ENCODE measurements around the gene R3HCC1L. TPM values are rescaled to one million over a fixed set of nuclear protein-coding genes. Genes with fewer than 3 reads are reported as not detected.

Gene R3HCC1L
- total RNA-seq, 4 donors from 2014 or later: 17.7 to 27.3 (median 25.3) TPM

DNA sequence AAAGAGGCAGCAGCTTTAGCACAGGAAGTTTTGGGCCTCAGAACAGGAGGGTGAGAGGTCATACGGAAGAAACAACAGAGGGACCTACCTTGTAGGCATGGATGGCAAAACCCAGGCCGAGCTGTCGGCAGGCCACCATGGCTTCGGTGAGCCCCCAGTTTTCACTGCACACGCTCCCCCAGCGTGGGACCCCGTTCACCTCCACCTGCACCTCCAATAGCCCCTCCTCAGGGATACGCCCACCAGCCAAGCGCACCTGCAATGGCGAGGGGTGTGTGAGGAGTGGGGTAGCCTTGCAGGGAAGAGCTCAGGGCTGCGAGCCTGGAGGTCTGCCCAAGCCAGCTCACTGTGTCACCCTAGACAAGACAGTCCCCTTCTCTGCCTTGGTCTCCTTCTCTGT lies 122.2 kb downstream of the R3HCC1L start:
- TF ChIP-seq EP300 (IDR thresholded peaks at IDR 0.05; ENCODE audit: low read depth) (no peak), POLR2AphosphoS5 (IDR thresholded peaks at IDR 0.05) (no peak), POLR2A (IDR thresholded peaks at IDR 0.05) (no peak)
- TF ChIP-seq, protein P1, sequence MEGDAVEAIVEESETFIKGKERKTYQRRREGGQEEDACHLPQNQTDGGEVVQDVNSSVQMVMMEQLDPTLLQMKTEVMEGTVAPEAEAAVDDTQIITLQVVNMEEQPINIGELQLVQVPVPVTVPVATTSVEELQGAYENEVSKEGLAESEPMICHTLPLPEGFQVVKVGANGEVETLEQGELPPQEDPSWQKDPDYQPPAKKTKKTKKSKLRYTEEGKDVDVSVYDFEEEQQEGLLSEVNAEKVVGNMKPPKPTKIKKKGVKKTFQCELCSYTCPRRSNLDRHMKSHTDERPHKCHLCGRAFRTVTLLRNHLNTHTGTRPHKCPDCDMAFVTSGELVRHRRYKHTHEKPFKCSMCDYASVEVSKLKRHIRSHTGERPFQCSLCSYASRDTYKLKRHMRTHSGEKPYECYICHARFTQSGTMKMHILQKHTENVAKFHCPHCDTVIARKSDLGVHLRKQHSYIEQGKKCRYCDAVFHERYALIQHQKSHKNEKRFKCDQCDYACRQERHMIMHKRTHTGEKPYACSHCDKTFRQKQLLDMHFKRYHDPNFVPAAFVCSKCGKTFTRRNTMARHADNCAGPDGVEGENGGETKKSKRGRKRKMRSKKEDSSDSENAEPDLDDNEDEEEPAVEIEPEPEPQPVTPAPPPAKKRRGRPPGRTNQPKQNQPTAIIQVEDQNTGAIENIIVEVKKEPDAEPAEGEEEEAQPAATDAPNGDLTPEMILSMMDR (IDR thresholded peaks at IDR 0.05): no peak
- H3K9me3 ChIP-seq: no peaks in the 10 kb centered on the region
- in situ Hi-C loops (cut with MboI; ENCODE audit: low pct_ligation_motif_present in 1 of 4, low pct_unique_long_range_greater_than_20kb in 1 of 4, low sequenced_read_pairs in 3 of 4): no loop called here
- H3K27me3 ChIP-seq: no peaks in the 10 kb centered on the region
- no peak overlapping the region for H3K27ac ChIP-seq
- H3K36me3 ChIP-seq: no peaks in the 10 kb centered on the region
- H3K4me3 ChIP-seq: no peak overlapping the region
- peaks cover 0 to 5% (median 0%) of the 10 kb centered on the region in 4 donors for H3K4me1 ChIP-seq
- intact Hi-C loops (cut with DNase I; ENCODE audit: low total_unique reads): no loop called here
- WGBS, 2 donors (ENCODE audit: low coverage in 1 of 2): 91 to 100% methylated on average over 1 to 11 of the region's 11 CpGs
- DNase-seq: no peak

DNA sequence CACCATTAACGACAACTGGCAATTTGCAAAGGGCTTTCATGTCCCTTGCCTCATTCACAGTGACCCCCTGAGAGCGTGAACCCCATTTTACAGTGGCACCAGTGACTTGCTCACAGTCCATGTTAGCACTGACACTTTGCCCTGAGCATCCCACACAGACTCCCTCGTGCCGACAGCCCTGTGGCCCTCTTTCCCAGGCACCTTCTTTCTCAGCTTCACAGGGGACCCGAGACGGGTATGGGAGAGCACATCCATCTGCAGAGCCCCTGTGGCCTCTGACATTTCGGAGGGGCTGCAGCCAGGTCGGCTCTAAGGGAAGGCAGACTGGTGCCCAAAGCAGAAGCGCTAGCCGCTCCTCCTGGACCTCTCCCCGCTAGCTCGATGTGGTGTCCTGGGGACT lies 122.7 kb downstream of the R3HCC1L start:
- Histone ChIP-seq H3K9me3 (no peaks in the 10 kb centered on the region), H3K27ac (no peak overlapping the region), H3K27me3 (no peaks in the 10 kb centered on the region), H3K4me3 (no peak overlapping the region), H3K36me3 (no peaks in the 10 kb centered on the region), H3K4me1 (peaks cover 0 to 5% (median 0%) of the 10 kb centered on the region in 4 donors)
- DNase-seq: no peak
- intact Hi-C loops (cut with DNase I; ENCODE audit: low total_unique reads) (no loop called here), in situ Hi-C loops (cut with MboI; ENCODE audit: low pct_ligation_motif_present in 1 of 4, low pct_unique_long_range_greater_than_20kb in 1 of 4, low sequenced_read_pairs in 3 of 4) (no loop called here)
- TF ChIP-seq POLR2AphosphoS5 (IDR thresholded peaks at IDR 0.05): no peak
- no peak for TF ChIP-seq POLR2A (IDR thresholded peaks at IDR 0.05)
- no peak for TF ChIP-seq EP300 (IDR thresholded peaks at IDR 0.05; ENCODE audit: low read depth)
- TF ChIP-seq, protein P1 (IDR thresholded peaks at IDR 0.05): no peak
- WGBS, 2 donors (ENCODE audit: low coverage in 1 of 2): 98 to 100% methylated on average over 1 to 12 of the region's 12 CpGs

DNA sequence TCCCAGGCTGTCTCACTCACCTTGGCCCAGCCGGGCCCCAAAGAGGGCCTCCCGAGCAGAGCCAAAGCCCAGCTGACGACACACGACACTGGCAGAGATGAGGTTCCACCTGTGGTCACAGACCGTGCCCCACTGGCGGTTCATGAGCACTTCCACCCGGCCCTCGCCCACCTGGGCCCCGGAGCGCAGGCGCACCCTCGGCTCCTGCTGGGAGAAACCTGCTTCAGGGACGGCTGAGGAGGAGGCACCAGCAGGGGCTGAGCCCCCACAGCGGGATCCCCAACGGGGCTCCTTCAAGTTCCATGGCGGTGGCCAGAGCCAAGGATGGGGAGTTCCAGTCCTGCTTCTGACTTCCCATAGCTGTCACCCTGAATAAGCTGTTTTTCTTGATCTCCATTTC lies 123.5 kb downstream of the R3HCC1L start:
- 95% methylated on average over 16 of the region's 16 CpGs; no CpG with 5 or more reads in 1 of the 2 donors for WGBS, 2 donors (ENCODE audit: low coverage in 1 of 2)
- Histone ChIP-seq H3K36me3 (no peaks in the 10 kb centered on the region), H3K27ac (no peak overlapping the region), H3K4me1 (peaks cover 0 to 5% (median 0%) of the 10 kb centered on the region in 4 donors), H3K9me3 (no peaks in the 10 kb centered on the region), H3K27me3 (no peaks in the 10 kb centered on the region), H3K4me3 (no peak overlapping the region)
- intact Hi-C loops (cut with DNase I; ENCODE audit: low total_unique reads) (no loop called here), in situ Hi-C loops (cut with MboI; ENCODE audit: low pct_ligation_motif_present in 1 of 4, low pct_unique_long_range_greater_than_20kb in 1 of 4, low sequenced_read_pairs in 3 of 4) (no loop called here)
- no peak for DNase-seq
- TF ChIP-seq EP300 (IDR thresholded peaks at IDR 0.05; ENCODE audit: low read depth): no peak
- TF ChIP-seq POLR2AphosphoS5 (IDR thresholded peaks at IDR 0.05): no peak
- TF ChIP-seq POLR2A (IDR thresholded peaks at IDR 0.05): no peak
- TF ChIP-seq, protein P1 (IDR thresholded peaks at IDR 0.05): no peak

DNA sequence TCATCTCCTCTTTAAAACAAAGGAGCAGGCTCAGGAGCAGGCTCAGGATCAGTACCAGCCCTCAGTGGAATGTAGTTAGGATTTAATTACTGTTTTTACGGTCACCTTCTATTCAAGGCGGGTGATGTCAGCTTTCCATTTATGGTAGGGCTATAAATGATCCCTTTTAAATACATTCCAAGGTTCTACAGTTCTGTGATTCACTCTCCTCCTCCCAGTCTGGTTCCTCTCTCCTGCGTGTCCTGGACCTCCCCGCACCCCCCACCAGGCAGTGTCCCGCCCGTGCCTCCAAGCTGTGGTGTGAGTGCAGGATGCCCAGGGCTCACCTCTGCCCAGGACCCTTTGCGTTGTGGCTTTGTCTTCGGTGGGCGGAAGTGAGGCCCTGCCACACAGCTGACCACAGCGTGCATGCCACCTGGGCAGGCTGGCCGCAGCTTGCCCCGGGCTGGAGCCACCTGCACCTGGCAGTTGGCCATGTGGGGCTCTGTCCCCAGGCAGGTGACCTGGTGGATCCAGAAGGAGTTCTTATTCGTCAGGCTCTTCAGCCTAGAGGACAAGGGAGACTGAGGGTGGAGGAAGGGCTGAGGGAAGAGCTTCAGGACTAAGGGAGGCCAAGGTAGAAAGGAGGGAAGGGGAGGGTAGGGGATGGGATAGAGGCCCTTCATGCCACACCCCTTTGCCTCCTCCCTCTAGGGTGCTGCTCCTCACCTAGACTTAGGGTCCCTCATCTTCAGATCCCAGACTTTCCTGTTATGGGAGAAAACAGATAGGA lies 124.4 kb downstream of the R3HCC1L start:
- 52 to 79% methylated on average over 3 to 13 of the region's 13 CpGs for WGBS, 2 donors (ENCODE audit: low coverage in 1 of 2)
- H3K27me3 ChIP-seq: no peaks in the 10 kb centered on the region
- no peak for DNase-seq
- intact Hi-C loops (cut with DNase I; ENCODE audit: low total_unique reads): no loop called here
- no peak overlapping the region for H3K27ac ChIP-seq
- in situ Hi-C loops (cut with MboI; ENCODE audit: low pct_ligation_motif_present in 1 of 4, low pct_unique_long_range_greater_than_20kb in 1 of 4, low sequenced_read_pairs in 3 of 4): no loop called here
- H3K36me3 ChIP-seq: no peaks in the 10 kb centered on the region
- H3K9me3 ChIP-seq: no peaks in the 10 kb centered on the region
- no peak overlapping the region for H3K4me3 ChIP-seq
- TF ChIP-seq POLR2AphosphoS5 (IDR thresholded peaks at IDR 0.05) (no peak), POLR2A (IDR thresholded peaks at IDR 0.05) (no peak), EP300 (IDR thresholded peaks at IDR 0.05; ENCODE audit: low read depth) (no peak)
- TF ChIP-seq, protein P1 (IDR thresholded peaks at IDR 0.05): no peak
- H3K4me1 ChIP-seq: peaks cover 0 to 5% (median 0%) of the 10 kb centered on the region in 4 donors
